ENCODE results near the gene CORIN.

- TF ChIP-seq YY1 (IDR thresholded peaks at IDR 0.05) (no peak), CTCF (IDR thresholded peaks at IDR 0.05; ENCODE audit: low read depth, low read length, missing input control) (no peak), ZBTB33 (IDR thresholded peaks at IDR 0.05) (no peak), ATF3 (IDR thresholded peaks at IDR 0.05) (no peak), SP1 (IDR thresholded peaks at IDR 0.05) (no peak), REST (IDR thresholded peaks at IDR 0.05) (no peak), GABPA (IDR thresholded peaks at IDR 0.05 in 1 of 2, conservative IDR thresholded peaks at IDR 0.05 in 1 of 2) (no peak), HNF4A (conservative IDR thresholded peaks at IDR 0.05) (no peak)
Observed at GRCh38 chr4:47849466-47849865, 11.6 kb upstream of the CORIN start.
